Transverse colon (tissue), 4 donors: ENCODE results near the gene AQP12B. TPM values are rescaled to one million over a fixed set of nuclear protein-coding genes. Genes with fewer than 3 reads are reported as not detected.

ENCODE experiments used
- DNase-seq: peaks from one replicate; pipeline ENCODE4 v3.0.0-alpha.2; 2019
- H3K27ac ChIP-seq, 4 donors: fragments of 200-600 bp; sonication (generic); 2 replicates each; pipeline ENCODE4 v1.5.1; 2016 to 2018; ENCODE audit warnings: inconsistent platforms in 4 of 4
- H3K27me3 ChIP-seq: fragments of 200-600 bp; sonication (generic); 2 replicates; pipeline ENCODE4 v1.5.1; 2017; ENCODE audit warnings: inconsistent platforms
- H3K36me3 ChIP-seq, 4 donors: fragments of 200-600 bp; sonication (generic); 2 replicates each; pipeline ENCODE4 v1.5.1; 2017 to 2019; ENCODE audit warnings: inconsistent platforms in 4 of 4
- H3K4me1 ChIP-seq, 4 donors: fragments of 200-600 bp; sonication (generic); 2 replicates each; pipeline ENCODE4 v1.5.1; 2017 to 2020; ENCODE audit warnings: inconsistent platforms in 4 of 4
- H3K4me3 ChIP-seq, 4 donors: fragments of 200-600 bp; sonication (generic); 1 replicate in 1 of 4; 2 replicates in 3 of 4; pipeline versions ENCODE4 v1.5.1 to v1.6.1; 2017 to 2019; ENCODE audit warnings: inconsistent platforms in 4 of 4
- H3K9me3 ChIP-seq, 2 donors: fragments of 200-600 bp; sonication (generic); 2 replicates each; pipeline ENCODE4 v1.5.1; 2017 to 2019; ENCODE audit warnings: inconsistent platforms in 2 of 2
- EP300 ChIP-seq: sonication (generic); formaldehyde crosslinking; IDR thresholded peaks from one replicate; pipeline ENCODE4 v1.6.1; 2017; ENCODE audit warnings: antibody characterized with exemption, low read depth
- POLR2A ChIP-seq: fragments of 450-650 bp; IDR thresholded peaks from one replicate; pipeline ENCODE4 v1.6.1; 2016; ENCODE audit warnings: antibody characterized with exemption, mild to moderate bottlenecking, moderate library complexity
- POLR2AphosphoS5 ChIP-seq, 3 donors: sonication (generic); formaldehyde crosslinking; IDR thresholded peaks; one replicate each; pipeline ENCODE4 v1.6.1; 2016; ENCODE audit warnings: antibody characterized with exemption in 3 of 3
- WGBS, 2 donors: methylation state at CpG; one replicate each; pipeline ENCODE4 v1.1.5; 2018; ENCODE audit warnings: low coverage in 1 of 2; 5-methylcytosine and 5-hydroxymethylcytosine counted together
- in situ Hi-C, 4 donors: fragments of 200-750 bp; cut with MboI; loops; one replicate each; pipeline versions ENCODE4 v1.15.0 to v1.15.1; 2017; ENCODE audit warnings: low sequenced_read_pairs in 3 of 4, low pct_ligation_motif_present in 1 of 4, low pct_unique_long_range_greater_than_20kb in 1 of 4
- intact Hi-C: fragments of 100-400 bp; cut with DNase I; formaldehyde crosslinking; loops from one replicate; pipeline ENCODE4 v1.15.1; 2023; ENCODE audit warnings: low total_unique reads
- total RNA-seq, 4 donors: library from RNA; depleted of rRNA; stranded (reverse); fragments of >200 nt; gene quantifications; one replicate each; pipeline ENCODE4 v1.1.0, GENCODE V29; 2016
- TF ChIP-seq, protein P1 (sequence below), 5 experiments: fragments of 200-600 bp in 3 of 5; fragments of 450-650 bp in 2 of 5; sonication (generic) in 3 of 5; IDR thresholded peaks; 1 replicate in 2 of 5; 2 replicates in 3 of 5; pipeline ENCODE4 v1.5.1; 2016 to 2017; ENCODE audit warnings: antibody characterized with exemption in 5 of 5, inconsistent platforms in 3 of 5, mild to moderate bottlenecking in 2 of 5, moderate library complexity in 1 of 5

Gene AQP12B
- total RNA-seq, 4 donors from 2014 or later: 0.55 to 1.5 TPM; not detected in 2

DNA sequence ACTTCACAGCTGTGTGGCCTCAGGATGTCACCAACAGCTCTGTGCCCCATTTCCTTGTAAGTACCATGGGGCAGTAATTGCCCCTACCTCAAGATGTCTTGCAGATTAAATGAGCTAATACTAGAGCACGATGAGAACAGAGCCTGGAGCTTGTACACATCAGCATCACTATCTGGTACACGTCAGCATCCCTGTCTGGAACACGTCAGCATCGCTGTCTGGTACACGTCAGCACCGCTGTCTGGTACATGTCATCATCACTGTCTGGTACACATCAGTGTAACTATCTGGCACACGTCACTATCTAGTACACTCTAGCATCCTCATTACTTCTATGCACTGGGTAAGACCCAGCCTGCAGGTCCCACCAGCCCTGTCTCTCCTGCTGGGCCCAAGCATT is 46.1 kb upstream of the AQP12B start:
- H3K4me3 ChIP-seq: no peak overlapping the region
- in situ Hi-C loops (no loop called here), intact Hi-C loops (no loop called here)
- TF ChIP-seq POLR2A: no peak
- TF ChIP-seq POLR2AphosphoS5 (IDR thresholded peaks at IDR 0.05): no peak
- TF ChIP-seq EP300: no peak
- TF ChIP-seq, protein P1, sequence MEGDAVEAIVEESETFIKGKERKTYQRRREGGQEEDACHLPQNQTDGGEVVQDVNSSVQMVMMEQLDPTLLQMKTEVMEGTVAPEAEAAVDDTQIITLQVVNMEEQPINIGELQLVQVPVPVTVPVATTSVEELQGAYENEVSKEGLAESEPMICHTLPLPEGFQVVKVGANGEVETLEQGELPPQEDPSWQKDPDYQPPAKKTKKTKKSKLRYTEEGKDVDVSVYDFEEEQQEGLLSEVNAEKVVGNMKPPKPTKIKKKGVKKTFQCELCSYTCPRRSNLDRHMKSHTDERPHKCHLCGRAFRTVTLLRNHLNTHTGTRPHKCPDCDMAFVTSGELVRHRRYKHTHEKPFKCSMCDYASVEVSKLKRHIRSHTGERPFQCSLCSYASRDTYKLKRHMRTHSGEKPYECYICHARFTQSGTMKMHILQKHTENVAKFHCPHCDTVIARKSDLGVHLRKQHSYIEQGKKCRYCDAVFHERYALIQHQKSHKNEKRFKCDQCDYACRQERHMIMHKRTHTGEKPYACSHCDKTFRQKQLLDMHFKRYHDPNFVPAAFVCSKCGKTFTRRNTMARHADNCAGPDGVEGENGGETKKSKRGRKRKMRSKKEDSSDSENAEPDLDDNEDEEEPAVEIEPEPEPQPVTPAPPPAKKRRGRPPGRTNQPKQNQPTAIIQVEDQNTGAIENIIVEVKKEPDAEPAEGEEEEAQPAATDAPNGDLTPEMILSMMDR (IDR thresholded peaks at IDR 0.05): no peak
- DNase-seq: no peak
- no peaks in the 10 kb centered on the region for H3K36me3 ChIP-seq
- H3K9me3 ChIP-seq: no peaks in the 10 kb centered on the region
- H3K4me1 ChIP-seq: no peaks in the 10 kb centered on the region
- peaks cover 16% of the 10 kb centered on the region for H3K27me3 ChIP-seq
- 73% methylated on average over 7 of the region's 7 CpGs; no CpG with 5 or more reads in 1 of the 2 donors for WGBS, 2 donors
- H3K27ac ChIP-seq: no peak overlapping the region

DNA sequence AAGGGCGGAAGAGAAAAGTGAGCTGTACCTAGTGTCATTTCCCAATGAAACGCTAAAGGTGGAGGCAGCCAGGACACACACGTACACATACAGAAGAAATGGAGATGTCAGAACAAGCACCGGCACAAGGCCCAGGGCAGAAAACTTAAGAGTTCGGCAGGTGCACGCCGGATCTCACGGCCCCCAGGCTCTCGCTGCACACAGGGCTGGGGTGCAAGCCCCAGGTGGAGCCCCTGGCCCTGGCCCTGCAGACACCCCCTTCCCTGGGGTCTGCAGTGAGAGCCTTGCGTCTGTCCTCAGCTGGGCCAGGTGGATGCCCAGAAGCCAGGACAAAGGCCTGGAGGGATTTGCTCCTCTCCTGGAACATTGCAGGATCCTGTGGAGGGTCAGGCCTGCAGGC is 45.7 kb upstream of the AQP12B start:
- 92 to 100% methylated on average over 1 to 10 of the region's 10 CpGs for WGBS, 2 donors
- Histone ChIP-seq H3K27ac (no peak overlapping the region), H3K4me1 (no peaks in the 10 kb centered on the region), H3K4me3 (no peak overlapping the region), H3K27me3 (peaks cover 16% of the 10 kb centered on the region), H3K36me3 (no peaks in the 10 kb centered on the region), H3K9me3 (no peaks in the 10 kb centered on the region)
- no peak for DNase-seq
- TF ChIP-seq, protein P1 (IDR thresholded peaks at IDR 0.05): no peak
- TF ChIP-seq EP300 (no peak), POLR2A (no peak), POLR2AphosphoS5 (IDR thresholded peaks at IDR 0.05) (no peak)
- intact Hi-C loops (no loop called here), in situ Hi-C loops (no loop called here)

DNA sequence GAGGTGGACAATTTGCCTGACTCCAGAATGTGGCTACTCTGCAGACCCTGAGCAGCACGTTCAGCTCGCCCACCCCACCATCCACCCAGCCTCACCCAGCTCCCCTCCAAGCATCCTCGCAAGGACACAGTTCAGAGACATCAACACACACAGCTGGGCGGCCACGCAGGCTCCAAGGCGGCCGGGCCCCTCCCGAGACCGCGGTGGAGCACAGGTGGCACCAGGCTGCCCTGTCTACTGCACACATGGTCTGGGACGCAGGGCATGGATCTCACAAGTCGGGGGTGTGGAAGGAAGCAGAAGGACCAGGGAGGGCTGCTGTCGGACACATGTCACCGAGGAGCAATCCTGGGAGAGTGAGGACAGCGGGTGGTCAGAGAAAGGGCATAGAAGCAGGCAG is 45.2 kb upstream of the AQP12B start:
- WGBS, 2 donors: 84% methylated on average over 12 of the region's 15 CpGs; no CpG with 5 or more reads in 1 of the 2 donors

DNA sequence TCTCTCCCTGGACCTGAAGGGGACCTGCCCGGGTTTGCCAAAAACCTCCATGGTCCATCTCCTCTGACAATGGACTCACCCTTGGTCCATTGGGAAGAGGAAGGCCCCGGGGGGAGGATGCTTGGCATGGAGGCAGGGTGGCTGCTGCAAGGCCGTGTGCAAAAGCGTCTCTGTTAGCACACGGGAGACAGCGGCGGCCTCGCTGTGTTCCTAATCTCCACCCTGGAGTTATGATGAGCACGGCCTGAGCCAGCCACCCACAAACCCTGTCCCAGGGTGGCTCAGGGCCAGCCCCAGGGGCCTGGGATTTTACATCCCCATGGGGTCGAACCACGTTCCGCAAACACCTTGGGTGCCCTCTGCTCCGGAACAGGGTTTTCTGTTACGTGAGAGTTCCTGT is 44.8 kb upstream of the AQP12B start:
- Histone ChIP-seq H3K27me3 (peaks cover 16% of the 10 kb centered on the region), H3K4me1 (no peaks in the 10 kb centered on the region), H3K36me3 (no peaks in the 10 kb centered on the region), H3K27ac (no peak overlapping the region), H3K9me3 (no peaks in the 10 kb centered on the region), H3K4me3 (no peak overlapping the region)
- 88% methylated on average over 13 of the region's 14 CpGs; no CpG with 5 or more reads in 1 of the 2 donors for WGBS, 2 donors
- TF ChIP-seq, protein P1 (IDR thresholded peaks at IDR 0.05): no peak
- no peak for TF ChIP-seq POLR2AphosphoS5 (IDR thresholded peaks at IDR 0.05)
- TF ChIP-seq EP300: no peak
- no peak for TF ChIP-seq POLR2A
- in situ Hi-C loops: no loop called here
- no peak for DNase-seq
- intact Hi-C loops: no loop called here

More for the DNA sequence above, 45.2 kb upstream of the AQP12B start:
- no peaks in the 10 kb centered on the region for H3K36me3 ChIP-seq
- H3K9me3 ChIP-seq: no peaks in the 10 kb centered on the region
- no peak overlapping the region for H3K27ac ChIP-seq
- intact Hi-C loops (no loop called here), in situ Hi-C loops (no loop called here)
- H3K4me1 ChIP-seq: no peaks in the 10 kb centered on the region
- no peak for DNase-seq
- no peak overlapping the region for H3K4me3 ChIP-seq
- peaks cover 16% of the 10 kb centered on the region for H3K27me3 ChIP-seq
- TF ChIP-seq, protein P1 (IDR thresholded peaks at IDR 0.05): no peak
